IPS DF 4.7 (cell line): ENCODE measurements around the gene ZP3.
"Not testable (repeated sequence)": the region's sequence is repeated elsewhere in the genome, so short reads cannot be mapped to it uniquely, and the experiment has no call there.

Experiments used
- DNase-seq: peaks from one replicate; pipeline ENCODE4 v3.0.0-alpha.2; 2013; ENCODE audit warnings: low spot score; ENCODE audit errors: extremely low read depth

ZP3 gene

DNA sequence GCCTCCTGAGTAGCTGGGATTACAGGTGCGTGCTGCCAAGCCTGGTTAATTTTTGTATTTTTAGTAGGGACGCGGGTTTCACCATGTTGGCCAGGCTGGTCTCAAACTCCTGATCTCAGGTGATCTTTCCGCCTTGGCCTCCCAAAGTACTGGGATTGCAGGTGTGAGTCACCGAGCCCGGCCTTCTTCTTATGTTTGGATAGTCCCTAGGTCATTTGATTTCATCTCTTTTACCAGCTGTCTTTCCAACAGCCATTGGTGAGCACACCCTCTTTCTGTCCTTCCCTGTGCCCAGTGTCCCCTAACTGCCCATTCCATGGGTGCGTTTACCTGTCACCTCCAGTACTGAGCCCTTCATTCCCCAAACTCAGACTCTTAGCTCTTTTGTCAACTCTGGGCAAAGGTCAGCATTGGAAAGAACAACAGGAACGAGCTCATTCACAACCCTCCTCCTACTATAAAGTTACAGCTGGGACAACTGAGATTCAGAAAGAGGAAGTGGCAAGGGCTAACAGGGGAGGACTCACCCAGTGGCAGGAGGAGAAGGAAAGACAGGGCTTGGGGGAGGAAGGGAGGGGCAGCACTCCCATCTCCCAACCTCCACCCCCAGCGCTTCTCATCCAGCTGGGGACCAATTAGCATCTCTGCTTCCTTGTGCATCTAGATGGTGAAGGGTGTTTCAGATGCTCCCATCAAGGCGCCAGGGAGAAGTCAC is 20.8 kb upstream of the ZP3 start:
- no peak for DNase-seq

DNA sequence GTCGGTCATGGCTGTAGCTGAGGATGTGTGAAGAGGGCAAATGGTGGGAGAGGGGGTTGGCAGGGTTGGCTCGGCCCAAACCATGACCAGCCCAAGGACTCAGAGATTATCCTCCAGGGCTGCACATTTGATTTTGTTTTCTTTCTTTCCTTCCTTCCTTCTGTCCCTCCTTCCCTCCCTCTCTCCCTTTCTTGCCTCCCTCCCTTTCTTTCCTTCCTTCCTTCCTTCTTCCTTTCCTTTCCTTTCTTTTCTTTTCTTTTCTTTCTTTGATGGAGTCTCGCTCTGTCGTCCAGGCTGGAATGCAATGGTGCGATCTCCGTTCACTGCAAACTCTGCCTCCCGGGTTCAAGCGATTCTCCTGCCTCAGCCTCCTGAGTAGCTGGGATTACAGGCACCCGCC is 19.0 kb upstream of the ZP3 start:
- no peak for DNase-seq

DNA sequence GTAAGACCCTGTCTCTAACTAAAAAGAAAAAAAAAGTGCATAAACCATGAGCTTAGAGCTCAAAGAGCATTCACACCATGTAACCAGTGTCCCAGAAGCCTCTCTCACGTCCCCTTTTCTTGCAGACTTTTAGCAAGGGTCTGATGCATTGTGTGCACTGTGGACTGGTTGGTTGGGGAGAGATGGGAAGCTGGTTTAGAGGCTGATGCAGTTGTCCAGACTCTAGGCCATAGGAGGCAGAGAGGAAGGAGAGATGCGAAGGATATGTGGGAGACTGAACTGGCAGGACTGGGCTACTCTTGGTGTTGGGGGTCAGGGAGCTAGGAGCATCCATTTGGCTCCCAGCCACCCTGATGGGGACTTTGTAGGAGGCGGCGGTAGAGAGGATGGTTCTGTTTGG is 17.0 kb upstream of the ZP3 start:
- no peak for DNase-seq

DNA sequence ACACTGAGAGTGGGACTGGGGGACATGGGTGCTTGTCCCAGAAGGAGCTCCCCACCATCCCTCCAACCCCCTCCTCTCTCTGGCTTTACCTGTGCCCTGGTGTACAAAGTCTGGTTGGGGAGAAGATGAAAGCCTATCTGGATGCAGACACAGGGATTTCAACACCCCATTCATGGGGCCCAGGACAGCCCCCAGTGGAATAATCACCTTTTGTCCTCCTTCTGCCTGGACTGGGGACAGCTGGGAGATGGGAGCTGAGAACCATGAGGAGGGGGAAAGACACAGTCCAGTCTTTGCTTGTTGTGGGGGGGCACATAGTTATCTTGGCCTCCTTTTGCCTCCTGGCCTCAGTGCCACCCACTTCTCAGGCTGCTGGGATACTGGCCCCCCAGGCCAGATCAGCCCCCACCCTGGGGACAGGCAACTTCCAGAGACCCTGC is 16.6 kb upstream of the ZP3 start:
- DNase-seq: no peak

DNA sequence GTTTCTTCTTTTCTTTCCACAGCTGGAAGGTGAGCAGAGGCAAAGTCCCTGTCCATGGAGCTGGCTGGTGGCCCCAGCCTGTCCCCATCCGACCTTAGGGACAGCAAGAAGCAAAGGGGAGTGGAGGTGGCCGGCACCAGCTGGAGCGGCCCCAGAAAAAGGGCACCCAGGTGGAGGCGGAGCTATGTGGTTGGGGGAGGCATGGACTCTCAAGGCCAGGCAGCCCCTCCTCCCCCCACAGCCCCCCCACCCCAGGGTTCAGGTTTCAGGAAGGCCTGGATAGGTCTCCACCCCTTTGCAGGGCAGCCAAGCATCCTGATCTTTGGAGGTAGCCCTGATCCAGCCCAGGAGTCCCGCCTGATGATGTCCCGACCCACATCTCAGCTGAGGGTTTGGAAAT is 15.2 kb upstream of the ZP3 start, which contains the start of gene SSC4D:
SSC4D (minus strand) TSS at position 161 of the 400 bp plus-strand sequence. CDS start 5,258 bp downstream, outside the sequence.
- no peak for DNase-seq

DNA sequence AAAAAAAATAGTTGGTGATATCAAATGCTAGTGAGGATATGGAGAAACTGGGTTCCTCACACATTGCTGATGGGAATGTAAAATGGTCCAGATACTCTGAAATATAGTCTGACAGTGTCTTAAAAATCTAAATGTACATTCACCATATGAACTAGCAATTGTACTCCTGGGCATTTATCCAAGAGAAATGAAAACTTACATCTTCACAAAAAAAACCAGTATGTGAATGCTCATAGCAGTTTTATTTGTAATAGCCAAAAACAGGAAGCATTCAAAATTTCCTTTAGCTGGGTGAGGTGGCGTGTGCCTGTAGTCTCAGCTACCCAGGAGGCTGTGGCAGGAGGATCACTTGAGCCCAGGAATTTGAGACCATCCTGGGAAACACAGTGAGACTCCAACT is 13.1 kb upstream of the ZP3 start:
- no peak for DNase-seq

DNA sequence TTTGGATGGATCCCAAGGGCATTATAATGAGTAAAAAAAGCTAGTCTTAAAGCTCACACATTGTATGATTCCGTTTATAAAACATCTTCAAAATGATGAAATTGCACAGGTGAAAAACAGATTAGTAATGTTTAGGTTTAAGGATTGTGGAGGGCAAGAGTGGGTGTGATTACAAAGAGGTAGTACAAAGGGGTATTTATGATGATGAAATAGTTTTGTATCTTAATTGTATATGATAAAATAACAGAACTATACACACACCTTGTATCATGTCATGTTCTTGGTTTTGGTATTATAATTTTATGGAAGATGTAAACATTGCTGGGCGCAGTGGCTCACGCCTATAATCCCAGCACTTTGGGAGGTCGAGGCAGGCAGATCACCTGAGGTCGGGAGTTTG is 12.5 kb upstream of the ZP3 start:
- DNase-seq: no peak

DNA sequence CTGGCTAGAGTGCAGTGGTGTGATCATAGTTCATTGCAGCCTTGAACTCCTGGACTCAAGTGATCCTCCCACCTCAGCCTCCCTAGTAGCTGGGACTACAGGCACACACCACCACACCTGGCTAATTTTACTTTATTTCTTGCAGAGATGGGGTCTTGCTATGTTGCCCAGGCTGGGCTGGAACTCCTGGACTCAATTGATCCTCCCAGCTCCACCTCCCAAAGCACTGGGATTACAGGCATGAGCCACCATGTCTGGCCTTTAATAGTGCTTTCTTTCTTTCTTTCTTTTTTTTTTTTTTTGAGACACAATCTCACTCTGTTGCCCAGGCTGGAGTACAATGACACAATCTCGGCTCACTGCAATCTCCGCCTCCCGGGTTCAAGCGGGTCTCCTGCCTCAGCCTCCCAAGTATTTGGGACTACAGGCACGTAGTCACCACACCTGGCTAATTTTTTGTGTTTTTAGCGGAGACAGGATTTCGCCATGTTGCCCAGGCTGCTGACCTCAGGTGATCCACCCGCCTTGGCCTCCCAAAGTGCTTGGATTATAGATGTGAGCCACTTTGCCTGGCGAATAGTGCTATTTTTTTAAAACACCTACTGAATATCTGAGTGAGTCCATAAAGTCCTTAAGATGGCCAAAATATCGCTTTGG is 7.0 kb upstream of the ZP3 start:
- not testable (repeated sequence) for DNase-seq

DNA sequence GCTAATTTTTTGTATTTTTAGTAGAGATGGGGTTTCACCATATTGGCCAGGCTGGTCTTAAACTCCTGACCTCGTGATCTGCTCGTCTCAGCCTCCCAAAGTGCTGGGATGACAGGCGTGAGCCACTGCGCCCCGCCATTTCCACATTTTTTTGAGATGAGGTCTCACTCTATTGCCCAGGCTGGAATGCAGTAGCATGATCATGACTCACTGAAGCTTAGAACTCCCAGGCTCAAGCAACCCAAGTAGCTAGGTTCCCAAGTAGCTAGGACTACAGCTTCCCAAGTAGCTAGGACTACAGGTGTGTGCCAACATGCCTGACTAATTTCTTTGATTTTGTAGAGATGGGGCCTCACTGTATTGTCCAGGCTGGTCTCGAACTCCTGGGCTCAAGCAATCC is 3.7 kb upstream of the ZP3 start:
- not testable (repeated sequence) for DNase-seq

DNA sequence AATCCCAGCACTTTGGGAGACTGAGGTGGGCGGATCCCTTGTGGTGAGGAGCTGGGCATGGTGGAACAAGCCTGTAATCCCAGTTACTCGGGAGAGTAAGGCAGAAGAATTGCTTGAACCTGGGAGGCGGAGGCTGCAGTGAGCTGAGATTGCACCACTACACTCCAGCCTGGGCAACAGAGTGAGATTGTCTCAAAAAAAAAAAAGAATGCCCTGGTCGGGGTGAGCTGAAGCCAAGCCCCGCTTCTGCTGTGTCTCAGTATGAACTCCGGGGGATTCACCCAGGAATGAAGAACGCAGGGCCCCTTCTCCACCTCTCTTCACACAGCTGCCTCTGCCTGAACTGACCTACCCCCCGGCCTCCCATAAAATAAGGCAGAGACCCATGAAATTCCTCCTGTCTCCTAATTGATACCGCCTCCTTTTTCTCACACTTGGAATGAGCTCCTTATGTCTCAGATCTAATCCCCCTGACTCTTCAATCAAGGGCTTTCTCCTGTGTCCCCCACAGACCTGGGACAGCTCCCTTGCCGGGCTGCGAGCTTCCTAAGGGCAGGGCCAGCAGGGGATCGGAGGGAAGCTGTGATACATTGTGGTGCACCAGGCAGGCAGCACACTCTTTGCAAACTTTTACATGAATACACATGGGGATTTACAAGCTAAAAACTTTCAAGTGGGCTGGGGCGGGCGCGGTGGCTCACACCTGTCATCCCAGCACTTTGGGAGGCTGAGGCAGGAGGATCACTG is 911 bp upstream of the ZP3 start:
- DNase-seq: no peak

DNA sequence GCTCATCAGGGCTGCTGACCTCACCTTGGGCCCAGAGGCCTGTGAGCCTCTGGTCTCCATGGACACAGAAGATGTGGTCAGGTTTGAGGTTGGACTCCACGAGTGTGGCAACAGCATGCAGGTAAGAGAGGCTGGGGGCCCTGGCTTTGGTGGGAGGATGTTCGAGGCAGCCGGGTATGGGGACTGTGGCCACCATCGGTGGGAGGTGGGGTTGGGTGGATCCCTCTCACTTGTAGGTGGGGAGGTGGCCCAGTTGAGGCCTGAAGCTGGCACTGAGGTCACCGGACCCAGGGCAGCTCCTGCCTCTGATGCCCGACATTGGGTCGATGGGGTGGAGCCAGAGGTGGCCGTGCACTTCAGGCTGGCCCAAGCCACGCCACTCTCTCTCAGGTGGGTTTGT is 406 bp downstream of the ZP3 start:
- no peak for DNase-seq

DNA sequence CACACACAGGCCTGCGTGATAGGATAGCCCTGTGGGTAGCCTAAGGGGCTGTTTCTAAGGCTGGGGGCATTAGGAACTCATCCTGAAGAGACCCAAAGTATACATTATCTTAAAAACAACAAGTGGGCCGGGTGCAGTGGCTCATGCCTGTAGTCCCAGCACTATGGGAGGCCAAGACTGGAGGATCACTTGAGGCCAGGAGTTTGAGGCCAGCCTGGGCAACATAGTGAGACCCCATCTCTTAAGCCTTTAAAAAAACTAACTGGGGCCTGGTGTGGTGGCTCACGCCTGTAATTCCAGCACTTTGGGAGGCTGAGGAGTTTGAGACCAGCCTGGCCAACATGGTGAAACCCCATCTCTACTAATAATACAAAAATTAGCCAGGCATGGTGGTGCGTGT is 808 bp downstream of the ZP3 start:
- not testable (repeated sequence) for DNase-seq

DNA sequence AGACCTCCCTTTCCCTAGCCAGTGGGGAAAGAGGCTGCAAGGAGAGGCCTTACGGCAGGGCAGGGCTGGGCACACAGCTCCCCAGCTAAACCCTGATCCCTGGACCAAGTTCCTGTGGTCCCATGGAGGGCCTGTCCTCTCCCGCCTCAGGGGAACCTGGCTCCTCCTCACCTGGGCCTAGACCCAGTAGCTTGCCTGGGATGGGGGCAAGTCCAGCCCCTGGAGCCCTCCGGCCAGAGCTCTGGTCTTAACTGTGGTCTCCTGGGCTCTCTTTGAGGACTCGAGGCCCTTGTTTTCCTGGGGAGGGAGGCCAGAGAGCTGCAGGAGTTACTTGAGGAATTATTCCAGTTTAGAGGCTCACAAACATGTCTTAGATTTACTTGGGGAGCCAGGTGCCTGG is 1.5 kb downstream of the ZP3 start:
- DNase-seq: no peak

DNA sequence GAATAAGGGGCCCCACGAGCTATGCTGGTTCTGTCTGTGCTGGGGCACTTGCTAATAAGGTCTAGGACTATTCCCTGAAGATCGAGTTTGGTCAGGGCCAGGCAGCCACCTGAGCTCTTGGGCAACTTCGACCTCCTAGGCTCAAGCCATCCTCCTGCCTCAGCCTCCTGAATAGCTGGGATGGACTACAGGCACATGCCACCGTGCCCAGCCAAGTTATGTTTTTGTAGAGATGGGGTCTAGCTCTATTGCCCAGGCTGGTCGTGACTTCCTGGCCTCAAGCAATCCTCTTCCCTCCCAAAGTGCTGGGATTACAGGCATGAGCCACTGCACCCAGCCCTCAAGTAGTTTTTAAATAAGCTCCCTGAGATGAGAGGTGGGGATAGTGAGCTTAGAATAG is 2.9 kb downstream of the ZP3 start:
- no peak for DNase-seq

DNA sequence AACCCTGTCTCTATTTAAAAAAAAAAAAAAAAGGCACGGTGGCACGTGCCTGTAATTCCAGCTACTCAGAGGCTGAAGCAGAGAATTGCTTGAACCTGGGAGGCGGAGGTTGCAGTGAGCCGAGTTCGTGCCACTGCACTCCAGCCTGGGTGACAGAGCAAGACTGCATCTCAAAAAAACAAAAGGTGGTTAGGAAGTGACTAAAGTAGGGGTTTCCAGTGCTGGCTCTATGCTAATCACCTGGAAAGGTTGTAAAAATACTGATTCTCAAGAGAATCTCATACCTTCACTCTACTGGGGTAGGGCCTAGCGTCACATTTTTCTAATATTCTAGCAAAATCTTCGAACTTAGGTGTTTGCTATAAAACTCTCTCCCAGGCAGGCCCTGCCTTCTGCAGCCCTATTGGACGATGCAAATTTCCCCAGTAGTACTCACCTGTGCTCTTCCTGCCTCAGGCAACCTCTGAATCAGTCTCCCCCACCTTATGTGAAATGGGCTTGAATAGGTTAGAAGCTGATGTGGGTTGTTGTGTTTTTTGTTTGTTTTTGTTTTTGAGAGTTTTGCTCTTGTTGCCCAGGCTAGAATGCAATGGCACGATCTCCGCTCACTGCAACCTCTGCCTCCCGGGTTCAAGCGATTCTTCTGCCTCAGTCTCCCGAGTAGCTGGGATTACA is 3.5 kb downstream of the ZP3 start:
- DNase-seq: no peak

DNA sequence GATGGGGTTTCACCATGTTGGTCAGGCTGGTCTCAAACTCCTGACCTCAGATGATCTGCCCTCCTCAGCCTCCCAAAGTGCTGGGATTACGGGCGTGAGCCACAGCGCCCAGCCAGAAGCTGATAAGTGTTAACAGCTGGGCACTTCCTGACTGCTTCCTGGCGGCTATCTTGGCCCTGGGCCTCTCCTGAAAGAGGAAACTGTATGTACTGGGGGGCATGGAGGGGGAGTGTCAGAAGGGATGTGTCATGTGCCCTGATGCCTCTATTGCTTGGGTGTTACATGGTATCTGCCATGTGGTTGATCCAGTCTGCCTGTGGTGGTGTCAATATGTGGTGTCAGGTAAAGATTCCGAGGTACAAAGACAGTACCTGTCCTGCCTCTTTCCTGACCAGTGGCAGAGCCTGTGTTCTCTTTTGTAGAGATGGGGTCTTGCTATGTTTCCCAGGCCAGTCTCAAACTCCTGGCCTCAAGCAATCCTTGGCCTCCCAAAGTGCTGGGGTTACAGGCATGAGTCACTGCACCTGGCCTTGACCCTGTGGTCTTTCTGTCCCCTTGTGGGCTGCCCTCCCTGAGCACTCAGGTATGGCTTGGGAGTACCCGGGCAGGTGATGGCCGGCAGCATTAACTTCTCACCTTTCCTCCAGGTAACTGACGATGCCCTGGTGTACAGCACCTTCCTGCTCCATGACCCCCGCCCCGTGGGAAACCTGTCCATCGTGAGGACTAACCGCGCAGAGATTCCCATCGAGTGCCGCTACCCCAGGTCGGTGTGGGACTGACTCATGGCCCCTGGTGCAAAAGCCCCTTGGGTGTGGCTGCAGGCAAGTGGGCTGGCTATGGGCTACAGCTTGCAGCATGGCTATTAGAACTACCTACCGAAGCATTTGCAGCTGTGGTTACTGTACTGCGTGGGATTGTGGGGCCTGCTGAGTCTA is 4.4 kb downstream of the ZP3 start:
- no peak for DNase-seq

DNA sequence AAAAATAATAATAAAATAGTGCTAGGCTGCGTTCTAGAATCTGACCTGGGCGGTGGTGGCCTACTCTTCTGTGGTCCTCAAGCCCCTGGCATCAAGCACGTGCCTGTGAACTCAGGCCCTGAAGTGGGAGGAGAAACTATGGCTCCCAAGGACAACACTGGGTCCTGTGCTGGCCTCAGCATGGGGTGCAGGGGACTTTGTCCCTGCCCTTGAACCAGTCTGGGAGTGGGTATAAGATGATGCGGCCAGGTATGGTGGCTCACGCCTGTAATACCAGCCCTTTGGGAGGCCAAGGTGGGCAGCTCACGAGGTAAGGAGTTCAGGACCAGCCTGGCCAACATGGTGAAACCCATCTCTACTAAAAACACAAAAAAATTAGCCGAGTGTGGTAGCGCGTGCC is 5.5 kb downstream of the ZP3 start:
- DNase-seq: no peak

DNA sequence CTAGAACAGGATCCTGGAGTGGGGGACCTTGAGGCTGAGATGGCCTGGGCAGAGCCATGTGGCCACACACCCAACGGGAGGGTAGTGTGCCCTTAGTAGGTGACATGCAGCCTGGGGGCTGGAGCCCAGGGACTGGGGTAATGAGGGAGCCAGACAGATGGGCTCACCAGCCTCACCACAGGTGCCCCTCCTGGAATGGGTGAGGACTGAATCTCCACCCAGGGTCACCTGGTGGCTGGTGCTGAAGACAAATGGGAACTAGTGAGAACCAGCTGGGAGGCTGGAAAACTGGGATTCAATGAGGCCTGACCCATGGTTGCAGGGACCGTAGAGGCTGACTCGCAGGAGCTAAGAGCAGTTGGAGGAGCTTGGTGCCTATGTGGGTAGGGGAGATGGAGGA is 6.1 kb downstream of the ZP3 start:
- DNase-seq: no peak

DNA sequence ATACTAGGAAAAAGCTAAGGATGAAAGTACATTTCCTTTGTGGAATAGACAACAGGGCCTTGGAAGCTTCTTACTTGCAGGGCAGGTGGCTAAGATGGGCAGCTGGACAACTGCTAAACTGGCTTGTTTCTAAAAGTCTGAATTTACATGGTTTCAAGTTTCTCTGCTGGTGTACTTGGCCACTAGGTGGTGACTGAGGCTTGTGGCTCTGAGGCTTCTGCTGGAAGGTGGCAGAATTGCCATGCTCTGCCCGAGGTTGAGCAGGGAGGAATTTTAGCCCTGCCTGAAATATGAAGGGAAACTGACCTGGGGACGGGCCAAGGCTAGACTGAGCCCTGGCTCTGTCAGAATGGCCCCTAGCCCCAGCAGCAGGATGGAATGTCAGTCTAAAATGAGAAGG is 13.1 kb downstream of the ZP3 start:
- DNase-seq: not testable (repeated sequence)

DNA sequence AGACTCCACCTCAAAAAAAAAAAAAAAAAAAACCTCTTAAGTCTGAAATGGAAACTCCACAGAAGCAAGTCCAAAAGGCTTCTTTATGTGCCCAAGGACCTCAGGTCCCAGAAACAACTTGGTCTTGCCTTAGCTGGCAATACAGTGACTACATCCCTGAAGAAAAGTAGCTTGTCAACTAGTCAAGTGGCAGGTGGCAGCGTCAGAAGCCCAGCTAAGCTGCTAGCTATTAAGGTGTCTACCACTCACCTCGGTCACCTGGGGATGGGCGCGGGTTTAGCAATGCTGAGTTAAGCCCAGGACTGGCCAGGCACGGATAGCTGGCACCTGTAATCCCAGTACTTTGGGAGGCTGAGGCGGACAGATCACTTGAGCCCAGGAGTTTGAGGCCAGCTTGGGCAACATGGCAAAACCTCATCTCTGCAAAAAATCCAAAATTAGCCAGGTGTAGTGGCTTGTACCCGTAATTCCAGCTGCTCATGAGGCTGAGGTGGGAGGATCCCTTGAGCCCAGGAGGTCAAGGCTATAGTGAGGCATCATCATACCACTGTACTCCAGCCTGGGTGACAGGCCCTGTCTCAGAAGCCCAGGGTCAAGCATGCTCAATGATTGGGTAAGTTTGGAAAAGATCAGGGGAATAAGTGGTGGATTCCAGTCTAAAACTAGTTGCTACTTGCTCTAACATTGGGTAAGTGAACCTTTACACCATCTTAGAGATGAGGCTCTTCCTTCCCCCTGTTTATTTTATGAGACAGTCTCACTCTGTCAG is 14.6 kb downstream of the ZP3 start:
- DNase-seq: not testable (repeated sequence)
